Activated CD4-positive, alpha-beta T cell treated with anti-CD3 and anti-CD28 coated beads, Interleukin-2, amount 50 U/mL, for 48 hours (primary cell): Measurements from ENCODE around the gene PLXNA1.

Experiments used
- DNase-seq, 2 experiments: peaks; one replicate each; pipeline ENCODE4 v3.0.0-alpha.2; 2020

PLXNA1 gene

DNA sequence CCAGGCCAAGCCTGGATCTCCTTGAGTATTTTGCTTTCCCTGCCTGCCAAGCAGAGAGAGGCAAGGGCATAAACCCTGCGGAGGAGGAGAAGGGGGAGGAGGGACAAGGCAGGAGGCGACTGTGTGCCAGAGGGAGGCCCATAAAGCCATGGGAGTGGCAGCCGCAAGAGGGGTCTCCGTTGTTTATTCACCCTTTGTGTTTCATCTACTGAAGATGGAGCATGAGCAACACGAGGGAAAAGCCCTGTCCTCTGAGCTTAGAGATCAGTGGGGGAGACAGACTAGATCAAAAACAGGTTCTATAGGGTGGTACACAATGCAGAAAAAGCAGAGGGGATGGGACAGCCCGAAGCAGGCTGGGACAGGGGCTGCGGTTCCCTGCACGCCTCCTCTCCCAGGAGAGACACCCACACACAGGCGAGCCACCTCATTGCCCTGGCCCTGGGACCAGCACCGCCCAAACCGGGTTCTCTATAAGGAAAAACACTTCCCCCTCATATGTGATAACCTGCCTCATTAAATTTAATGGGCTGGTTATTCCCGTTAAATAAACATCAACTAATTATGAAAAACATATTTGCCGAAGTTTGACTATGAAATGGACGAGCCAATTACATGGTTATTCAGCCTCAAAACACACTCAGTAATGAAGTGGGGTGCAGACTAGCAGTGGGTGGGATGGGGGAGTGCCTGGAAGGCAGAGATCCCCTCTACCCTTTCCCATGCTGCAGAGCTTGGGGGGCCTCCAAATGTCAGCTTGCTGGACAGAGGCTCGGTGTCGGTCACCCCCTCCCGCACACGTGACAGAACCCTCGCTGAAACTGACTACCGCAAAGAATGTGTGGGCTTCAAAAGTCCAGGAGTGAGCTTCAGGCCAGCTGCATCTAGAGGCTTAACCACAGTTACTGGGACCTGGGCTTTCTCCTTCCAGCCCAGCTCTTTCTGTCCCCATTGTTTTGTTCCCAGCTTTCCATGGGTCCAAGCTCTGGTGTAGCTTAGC lies 14.2 kb upstream of the PLXNA1 start:
- no peak for DNase-seq

DNA sequence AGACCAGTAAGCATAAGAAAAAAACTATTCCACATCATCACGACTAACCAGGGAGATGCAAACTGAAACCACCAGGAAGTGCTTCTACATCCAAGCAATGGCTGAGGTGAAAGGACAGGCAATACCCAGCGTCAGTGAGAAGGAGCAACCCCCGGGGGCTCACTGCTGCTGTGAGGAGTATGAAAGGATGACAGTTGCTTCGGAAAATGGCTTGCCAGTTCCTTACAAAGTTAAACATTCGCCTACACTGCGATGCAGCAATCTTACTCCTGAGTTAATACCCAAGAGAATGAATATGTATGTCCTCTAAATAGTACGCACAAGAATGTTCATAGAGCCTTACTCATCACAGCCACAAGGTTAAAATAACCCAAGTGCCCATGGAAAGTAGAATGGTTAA lies 13.3 kb upstream of the PLXNA1 start:
- no peak for DNase-seq

DNA sequence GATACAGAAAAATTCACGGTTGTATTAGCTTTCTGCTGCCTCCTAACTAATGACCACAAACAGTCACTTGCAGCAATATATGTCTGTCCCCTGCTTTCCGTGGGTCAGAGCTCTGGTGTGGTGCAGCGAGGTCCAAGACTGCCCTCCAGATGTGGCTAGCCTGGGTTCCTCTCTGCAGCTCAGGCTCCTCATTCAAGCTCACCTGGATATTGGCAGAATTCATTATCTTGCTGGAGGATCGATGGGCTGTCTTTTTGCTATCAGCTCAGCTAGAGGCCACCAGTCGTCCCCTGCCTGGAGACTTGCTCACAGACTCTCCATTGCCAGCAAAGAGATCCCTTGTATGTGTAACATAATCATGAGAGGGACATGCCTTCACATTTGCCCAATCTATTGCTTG lies 12.8 kb upstream of the PLXNA1 start:
- no peak for DNase-seq

DNA sequence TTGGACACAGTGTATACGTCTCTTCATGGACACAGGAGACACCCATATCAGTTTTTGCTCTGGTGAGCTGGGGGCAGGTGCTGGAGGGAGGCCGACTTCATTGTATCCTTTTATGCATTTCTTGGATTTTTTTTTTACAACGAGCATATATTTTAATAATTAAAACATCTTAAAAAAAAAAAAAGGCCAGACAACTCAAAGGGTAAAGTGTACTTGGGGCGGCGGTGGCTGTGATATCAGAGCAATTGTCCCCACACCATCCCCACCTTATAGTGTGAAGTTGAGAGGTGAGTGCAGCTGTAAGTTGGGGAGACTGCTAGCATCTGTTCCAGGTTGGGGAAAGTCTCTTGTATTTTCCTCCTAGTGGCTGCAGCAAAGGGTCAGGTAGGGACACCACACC lies 12.0 kb upstream of the PLXNA1 start:
- DNase-seq = no peak

DNA sequence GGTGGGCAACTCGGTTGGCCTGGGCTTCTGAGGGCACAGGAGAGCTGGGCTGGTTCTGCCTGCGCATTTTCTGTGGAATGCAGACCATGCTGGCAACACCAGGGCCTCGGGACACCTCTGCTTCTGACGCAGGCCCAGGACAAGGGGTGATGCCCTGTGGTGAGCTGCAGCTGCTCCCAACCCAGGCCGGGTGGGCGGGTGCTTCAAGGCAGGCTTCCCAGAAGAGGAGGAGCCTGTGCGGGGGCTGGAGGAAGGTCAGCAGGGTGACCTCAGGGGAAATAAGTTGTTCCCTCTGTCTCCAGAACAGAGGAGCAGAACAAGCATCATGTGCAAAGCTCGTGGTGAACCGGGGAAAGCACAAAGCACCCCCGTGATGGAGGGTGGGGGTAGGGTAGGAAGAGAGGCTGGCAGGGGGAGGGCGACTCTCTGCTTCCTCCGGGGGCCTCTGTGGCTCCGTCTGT lies 11.0 kb upstream of the PLXNA1 start:
- DNase-seq = no peak

DNA sequence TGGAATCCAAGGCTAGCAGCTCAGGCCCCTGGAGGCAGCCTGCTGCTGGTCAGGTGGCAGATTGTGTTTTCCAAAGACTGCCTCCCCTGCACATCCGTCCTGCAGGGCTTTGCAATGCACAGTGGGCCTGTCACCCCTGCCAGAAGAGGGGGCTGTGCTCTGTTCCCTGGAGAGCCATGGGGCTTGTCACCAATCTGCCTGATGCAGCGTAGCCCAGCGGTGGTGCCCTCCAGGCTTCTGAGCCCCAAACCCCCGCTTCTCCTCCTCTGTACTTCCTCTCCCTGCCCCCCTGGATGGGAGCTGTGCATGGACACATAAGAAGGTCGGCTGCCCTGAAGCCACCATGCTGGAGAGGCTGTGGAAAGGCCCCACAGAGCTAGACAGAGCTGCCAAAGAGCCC lies 10.0 kb upstream of the PLXNA1 start:
- DNase-seq = no peak

DNA sequence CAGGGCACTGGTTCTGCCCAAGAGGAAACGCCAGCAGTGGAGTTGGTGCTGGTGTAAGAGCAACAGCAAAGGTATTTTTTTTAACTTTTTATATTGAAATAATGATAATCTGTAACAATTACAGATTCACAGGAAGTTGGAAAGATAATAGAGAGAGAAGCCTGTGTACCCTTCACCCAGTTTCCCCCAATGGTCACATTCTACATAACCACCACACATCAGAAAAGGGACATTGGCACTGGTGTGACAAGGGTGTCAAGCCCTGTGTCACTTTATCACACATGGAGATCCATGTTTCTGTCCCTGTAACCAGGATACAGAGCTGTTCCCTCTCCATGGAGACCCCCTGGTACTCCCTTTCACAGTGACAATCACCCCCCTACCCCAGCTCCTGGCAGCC lies 9.1 kb upstream of the PLXNA1 start:
- DNase-seq = no peak

DNA sequence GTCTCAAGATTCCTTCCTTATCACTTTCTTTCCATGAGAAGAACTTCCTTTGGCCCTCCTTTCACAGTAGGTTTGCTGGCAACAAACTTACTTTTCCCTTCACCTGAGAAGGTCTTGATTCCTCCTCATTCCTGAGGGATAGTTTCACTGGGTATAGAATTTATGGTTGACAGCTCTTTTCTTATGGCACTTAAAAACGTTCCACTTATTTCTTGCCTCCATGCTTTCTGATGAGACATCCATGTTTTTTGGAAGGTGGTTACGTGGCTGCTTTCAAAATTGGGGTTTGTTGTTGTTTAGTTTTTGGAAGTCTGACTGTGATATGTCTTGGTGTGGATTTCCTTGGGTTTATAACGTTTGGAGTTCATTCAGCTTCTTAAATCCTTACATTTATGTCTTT lies 8.2 kb upstream of the PLXNA1 start:
- DNase-seq = no peak

DNA sequence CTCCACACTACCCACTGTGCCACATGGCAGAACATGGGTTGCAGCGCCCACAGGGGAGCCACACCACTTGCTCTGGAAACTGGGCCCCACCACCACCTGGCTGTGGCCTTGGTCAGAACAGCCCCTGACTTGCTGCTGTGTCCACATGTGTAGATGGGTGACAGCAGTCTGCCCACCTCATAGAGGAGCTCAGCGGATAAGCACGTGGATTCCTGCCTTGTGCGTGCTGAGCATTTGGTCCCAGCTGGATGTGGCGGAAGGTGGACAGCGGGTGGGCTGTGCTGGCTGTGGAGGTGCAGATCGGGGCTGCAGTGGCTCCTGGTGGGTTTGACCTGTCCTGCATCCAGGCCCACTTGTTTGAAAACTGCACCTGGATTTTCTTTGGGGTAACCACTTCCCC lies 6.0 kb upstream of the PLXNA1 start:
- DNase-seq = no peak

DNA sequence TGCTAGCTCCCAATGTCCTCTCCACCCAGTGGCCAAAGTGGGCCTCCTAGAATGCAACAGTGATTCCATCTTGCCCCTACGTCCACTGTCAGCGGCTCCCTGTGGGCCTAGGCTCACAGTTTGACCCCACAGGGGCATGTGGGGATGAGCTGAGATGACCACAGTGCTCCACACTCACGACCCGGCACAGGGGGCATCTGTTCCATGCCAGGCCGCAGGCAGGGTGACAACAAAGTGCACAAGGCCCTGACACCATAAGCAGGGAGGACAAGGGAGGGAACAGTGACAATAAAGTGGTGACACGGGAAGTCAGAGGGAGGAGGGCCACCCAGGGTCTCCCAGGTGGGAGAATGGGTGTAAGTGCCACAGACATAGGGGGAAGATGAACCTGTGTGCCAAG lies 5.1 kb upstream of the PLXNA1 start:
- no peak for DNase-seq

DNA sequence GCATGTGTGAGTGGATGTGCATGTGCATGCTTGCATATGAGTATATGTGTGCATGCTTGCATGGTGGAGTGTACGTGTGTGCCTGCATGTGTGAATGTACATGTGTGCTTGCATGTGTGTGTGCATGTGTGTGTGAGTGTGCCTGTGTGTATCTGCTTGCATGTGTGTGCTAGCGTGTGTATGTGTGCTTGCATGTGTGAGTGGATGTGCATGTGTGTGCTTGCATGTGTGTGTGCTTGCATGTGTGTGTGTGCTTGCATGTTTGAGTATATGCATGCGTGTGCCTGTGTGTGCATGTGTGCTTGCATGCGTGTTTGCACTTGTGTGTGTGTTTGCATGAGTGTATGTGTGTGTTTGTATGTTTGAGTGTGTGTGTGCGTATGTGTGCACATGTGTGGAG lies 4.6 kb upstream of the PLXNA1 start:
- DNase-seq = no peak

DNA sequence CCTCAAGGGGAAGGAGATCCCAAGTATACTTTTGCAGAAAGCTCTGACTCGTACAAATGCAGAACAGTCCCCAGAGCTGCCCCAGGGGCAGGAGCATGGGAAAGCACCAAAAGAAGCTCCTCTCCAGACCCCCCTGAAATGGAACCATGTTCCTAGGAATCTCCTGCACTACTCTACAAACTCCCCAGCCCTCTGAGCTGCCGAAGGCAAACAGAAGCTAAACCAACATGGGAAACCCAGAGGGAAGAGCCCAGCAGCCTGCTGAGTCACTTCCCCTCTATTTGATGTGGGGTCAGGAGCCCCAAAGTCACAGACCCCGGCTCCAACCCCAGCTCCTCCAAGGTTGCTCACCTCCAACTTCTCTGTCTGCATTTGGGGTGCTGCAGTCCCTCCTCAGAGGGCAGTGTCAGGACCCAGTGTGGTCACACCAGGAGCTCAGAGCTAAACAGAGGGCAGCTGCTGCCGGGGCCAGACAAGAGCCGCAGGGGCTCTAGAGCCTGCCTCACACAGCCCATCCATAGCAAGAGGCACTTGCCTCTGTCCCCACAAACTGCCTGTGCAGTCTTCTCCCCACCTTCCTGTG lies 3.8 kb upstream of the PLXNA1 start:
- no peak for DNase-seq

DNA sequence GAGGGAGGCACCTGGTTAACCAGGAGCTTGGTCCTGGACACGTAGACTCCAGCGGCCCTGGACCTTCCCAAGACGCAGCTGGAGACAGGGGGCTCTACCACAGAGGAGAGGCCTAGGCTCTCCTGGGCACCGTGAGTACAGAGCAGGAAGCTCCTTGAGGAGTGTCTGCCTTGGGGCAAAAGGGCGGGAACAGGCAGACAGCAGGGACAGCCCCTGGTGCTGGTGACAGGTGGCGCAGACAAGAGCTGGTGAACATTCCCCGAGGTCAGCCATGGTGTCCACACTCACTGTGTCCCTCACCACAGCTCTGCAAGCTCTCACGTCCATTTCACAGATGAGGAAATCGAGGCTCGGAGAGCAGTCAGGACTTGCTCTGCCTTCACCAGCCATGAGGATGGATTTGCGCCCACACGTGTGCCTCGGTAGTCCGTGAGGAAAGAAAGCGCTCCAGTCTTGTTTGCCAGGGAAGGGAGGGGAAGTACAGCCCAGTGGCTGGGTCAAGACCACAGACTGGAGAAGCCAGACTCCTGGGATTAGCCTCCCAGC lies 2.6 kb upstream of the PLXNA1 start:
- no peak for DNase-seq

DNA sequence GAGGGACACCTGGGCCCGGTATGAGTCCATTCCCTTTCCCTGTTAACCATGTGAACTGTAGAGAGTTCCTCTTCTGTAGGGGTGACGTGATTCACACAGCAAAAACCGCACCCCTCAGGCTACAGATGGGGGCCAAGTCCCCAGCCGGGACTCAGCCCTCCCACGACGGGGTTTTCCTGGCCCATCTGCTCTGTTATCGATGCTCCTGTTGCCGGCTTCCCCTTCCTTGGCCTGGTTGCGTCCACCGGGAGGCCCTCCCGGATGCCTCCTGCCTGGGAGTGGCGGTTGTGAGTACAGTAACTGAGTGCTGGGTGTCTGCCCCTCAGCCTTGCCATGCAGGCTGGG lies 817 bp upstream of the PLXNA1 start:
- DNase-seq = peak; percentile 61 to 72

DNA sequence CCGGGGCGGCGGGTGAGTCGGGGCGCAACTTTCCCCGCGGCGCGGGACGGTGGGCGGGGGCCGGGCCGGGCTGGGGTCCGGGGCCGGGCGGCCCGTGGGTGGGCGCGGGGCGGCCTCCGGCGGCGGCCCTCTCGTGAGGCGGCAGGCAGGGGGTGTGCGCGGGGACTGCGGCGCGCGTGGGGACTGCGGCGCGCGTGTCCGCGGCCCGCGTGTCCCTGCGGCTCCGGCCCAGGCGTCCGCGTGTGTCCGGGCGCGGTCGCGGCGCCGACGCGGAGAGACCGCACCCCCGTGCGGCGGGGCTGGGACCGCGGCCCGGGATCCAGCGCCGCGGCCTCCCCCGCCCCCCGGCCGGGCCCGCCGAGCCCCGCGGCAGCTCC lies 349 bp downstream of the PLXNA1 start:
- DNase-seq = no peak

DNA sequence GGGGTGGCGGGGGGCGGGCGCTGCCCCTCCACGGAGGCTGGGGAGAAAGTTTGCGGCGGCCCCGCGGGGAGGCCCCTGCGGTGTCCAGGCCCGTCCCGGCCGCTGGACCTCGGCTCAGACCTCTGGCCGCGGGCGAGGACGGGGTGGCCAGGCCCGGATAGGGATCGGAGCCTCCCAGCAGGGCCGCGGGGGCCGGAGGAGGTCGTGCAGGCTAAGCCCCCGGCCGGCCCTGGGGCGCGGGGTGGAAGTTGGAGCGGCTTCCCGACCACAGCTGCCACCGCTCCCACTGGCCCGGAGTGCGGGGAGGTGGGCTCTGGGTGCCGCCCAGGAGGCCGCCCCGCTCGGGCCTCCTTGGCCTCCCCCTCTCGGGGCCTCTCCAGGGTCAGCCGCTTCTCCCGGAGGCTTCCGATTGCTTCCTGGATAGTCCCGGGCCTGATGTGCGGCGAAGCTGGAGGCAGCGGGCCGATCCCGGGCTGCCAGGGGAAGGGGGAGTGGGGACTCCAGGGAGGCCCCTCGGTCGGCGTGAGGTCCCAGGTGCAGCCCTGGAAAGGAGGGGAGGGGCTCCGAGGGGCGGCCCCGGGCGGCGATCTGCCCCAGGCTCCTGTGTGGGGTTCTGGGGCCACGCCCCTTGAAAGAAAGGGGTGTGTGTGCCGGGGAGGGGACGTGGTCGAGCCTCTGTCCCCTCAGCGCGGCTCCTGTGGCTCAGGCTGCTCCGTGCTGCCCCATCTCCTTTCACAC lies 907 bp downstream of the PLXNA1 start:
- peak; percentile 39 to 50 for DNase-seq

DNA sequence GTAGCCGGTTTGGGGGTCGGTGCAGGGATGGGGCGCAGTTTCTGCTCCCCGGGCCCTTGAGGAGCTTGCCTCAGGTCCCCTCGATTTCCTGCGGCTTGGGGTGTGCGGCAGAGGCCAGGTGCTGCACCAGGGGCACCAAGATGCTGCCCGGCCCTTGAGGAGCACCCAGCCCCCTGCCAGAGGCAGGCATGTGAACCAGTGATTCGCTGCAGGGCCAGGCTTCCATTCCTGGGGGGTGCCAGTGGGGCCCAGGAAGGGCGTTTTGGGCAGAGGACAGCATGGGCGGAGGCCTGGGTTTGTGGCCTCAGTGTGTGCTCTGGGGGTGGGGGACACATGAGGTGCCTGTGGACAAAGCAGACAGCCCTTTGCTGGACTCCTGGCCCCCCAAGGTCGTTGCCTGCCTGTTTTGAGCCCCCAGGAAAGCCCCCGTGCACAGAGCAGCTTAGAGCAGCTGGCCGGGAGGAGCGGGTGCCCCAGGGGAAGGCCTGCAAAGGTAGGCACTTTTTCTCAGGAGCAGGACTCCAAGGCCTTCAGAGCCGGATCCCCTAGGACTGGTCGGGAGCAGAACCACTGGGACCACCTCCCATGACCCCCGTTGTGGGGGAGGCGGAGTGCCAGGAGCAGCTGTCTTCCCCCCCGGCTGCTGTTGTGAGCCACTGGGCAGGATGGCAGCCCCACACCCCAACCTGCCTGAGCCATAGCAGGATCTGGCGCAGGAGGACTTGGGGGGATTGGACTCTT lies 1.6 kb downstream of the PLXNA1 start:
- DNase-seq = no peak

DNA sequence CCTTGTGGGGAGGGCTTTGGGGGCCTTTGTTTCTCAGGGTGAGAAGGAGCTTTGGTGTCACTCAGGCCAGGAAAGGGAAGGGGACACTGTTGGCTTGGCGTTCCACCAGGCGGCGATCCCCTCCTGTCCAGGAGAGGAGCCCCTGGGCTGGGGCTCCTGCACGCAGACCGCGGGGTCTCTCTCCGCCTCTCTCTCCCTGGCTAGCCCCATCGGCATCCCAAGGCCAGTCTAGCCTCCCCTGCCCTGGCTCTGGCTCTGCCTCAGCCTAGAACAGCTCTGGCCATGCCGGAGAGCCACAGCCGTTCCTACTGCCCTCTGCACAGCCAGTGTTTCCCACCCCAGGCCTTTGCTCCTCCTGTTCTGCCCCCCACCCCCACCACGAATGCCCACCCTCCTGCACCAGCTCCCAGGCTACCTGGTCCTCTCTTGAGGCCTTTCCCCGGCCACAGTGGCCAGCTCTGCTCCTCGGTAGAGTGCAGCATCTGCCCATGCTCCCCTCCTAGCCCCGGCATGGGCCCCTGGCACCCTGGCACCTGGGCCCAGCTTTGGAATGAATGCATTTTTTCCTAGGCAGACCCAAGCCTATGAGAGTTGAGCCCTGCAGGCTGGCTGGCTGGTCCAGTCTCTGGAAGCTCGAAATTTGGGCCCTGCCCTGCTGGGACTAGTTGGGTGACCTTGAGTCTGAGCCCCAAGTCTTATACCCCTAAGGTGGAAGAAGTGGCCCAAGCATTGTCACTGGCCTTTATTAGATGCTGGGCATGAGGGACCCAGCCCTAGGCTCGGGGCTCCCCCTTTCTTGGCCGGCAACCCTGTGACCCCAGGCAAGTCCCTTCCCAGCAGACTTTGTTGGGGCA lies 2.4 kb downstream of the PLXNA1 start:
- no peak for DNase-seq

DNA sequence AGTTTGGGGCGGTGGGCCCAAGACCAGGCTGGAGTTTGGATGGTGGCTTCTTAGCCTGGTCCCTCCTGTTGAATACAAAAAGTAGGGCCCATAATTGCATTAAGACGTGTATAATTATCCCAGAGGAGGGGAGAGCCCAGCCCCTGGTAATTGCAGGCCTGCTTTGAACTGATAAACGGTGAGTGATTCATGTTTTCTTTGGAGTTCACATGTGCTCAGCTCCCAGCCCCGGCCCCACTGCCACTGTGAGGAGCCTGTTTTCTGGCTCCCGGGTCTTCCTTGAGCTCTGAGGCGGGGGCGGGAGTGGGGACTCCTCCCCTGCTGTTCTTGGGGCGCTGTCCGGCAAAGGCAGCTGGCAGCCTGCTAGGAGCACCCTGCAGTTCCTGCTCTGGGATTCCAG lies 3.1 kb downstream of the PLXNA1 start:
- no peak for DNase-seq

DNA sequence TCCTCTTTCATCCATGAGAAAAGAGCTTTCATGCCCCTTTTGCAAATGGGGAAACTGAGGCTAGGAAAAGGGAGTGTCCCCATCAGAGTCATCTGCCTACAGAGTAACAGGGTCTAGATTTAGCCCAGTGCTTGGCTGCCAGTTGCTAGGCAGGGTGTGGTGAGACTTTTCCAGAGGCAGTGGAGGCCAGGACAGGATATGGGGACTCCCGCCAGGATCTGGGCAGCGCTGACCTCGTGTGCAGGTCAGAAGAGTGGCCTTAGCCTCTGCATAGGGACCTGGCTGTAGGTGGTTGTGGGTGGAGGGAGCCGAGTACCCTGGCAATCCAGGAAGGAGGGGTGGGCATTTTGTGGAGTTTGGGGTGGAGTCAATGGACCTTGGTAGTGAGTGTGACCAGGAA lies 4.2 kb downstream of the PLXNA1 start:
- no peak for DNase-seq

DNA sequence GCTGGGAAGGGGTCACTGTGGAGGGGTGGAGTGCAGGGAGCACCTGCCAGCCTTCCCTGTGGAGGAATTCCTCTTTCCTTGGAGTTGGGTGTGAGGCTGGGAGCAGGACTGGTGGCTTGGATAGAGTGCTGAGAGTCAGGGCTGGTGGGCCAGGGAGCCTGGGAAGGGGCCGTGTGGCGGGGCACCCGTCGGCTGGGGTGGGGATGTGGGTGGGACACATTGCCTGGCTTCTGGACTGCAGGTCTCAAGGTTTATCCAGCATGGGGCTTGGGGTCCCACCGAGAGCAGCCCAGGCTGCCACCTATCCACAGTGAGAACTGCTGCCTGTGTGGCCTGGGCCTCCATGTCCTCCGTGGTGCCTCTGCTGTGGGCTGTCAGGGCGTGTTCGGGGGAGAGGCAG lies 4.7 kb downstream of the PLXNA1 start:
- no peak for DNase-seq

DNA sequence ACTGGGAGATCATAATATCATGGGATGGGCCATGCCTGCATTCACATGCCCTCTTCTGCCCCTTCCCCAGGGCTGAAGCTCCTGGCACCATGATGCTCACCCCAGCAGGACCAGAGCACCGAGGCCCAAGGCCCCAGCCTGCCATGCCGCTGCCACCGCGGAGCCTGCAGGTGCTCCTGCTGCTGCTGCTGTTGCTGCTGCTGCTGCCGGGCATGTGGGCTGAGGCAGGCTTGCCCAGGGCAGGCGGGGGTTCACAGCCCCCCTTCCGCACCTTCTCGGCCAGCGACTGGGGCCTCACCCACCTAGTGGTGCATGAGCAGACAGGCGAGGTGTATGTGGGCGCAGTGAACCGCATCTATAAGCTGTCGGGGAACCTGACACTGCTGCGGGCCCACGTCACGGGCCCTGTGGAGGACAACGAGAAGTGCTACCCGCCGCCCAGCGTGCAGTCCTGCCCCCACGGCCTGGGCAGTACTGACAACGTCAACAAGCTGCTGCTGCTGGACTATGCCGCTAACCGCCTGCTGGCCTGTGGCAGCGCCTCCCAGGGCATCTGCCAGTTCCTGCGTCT lies 5.6 kb downstream of the PLXNA1 start:
- DNase-seq = no peak
